DND-41 (cell line): ENCODE results near the gene OR5T2.
"Not testable (repeated sequence)": the region's sequence is repeated elsewhere in the genome, so short reads cannot be mapped to it uniquely, and the experiment has no call there.

Experiments used
- ATAC-seq: fragments of 200-7000 bp; cut with Tn5 transposase; 3 replicates; pipeline ENCODE4 v1.9.1; 2021; ENCODE audit warnings: low read depth; ENCODE audit not compliant: insufficient read depth
- DNase-seq: peaks from one replicate; pipeline ENCODE4 v3.0.0-alpha.2; 2020
- H2AFZ ChIP-seq: 2 replicates; pipeline ENCODE4 v1.6.0; 2012; ENCODE audit warnings: low read depth, low read length
- H3K27ac ChIP-seq: 2 replicates; pipeline ENCODE4 v1.5.1; 2012; ENCODE audit warnings: low read length, inconsistent platforms
- H3K27me3 ChIP-seq: fragments of 200-600 bp; sonication (generic); 2 replicates; pipeline ENCODE4 v1.6.0; 2012; ENCODE audit warnings: low read length, mild to moderate bottlenecking, inconsistent platforms; ENCODE audit not compliant: insufficient read depth, poor library complexity
- H3K36me3 ChIP-seq: 2 replicates; pipeline ENCODE4 v1.5.1; 2012; ENCODE audit warnings: low read length, inconsistent platforms; ENCODE audit not compliant: insufficient read depth
- H3K4me1 ChIP-seq: 2 replicates; pipeline ENCODE4 v1.5.1; 2012; ENCODE audit warnings: mild to moderate bottlenecking, low read length; ENCODE audit not compliant: insufficient read depth
- H3K4me2 ChIP-seq: 2 replicates; pipeline ENCODE4 v1.6.0; 2012; ENCODE audit warnings: mild to moderate bottlenecking, moderate library complexity, low read length, inconsistent platforms; ENCODE audit not compliant: insufficient read depth
- H3K4me3 ChIP-seq, 2 experiments: fragments of 200-600 bp in 1 of 2; shearing (Covaris generic) in 1 of 2; 2 replicates each; pipeline ENCODE4 v1.5.1; 2012 to 2016; ENCODE audit warnings: inconsistent platforms in 2 of 2, low read length in 2 of 2, mild to moderate bottlenecking in 2 of 2, low read depth in 1 of 2, moderate library complexity in 1 of 2
- H3K79me2 ChIP-seq: 2 replicates; pipeline ENCODE4 v1.6.0; 2012; ENCODE audit warnings: low read length, inconsistent platforms; ENCODE audit not compliant: insufficient read depth
- H3K9ac ChIP-seq: 2 replicates; pipeline ENCODE4 v1.6.0; 2012; ENCODE audit warnings: low read depth, mild to moderate bottlenecking, inconsistent platforms, low read length, moderate library complexity
- H3K9me3 ChIP-seq: 2 replicates; pipeline ENCODE4 v1.5.1; 2012; ENCODE audit warnings: low read length, moderate library complexity, mild to moderate bottlenecking, inconsistent platforms; ENCODE audit not compliant: insufficient read depth, severe bottlenecking
- H4K20me1 ChIP-seq: 2 replicates; pipeline ENCODE4 v1.6.0; 2012; ENCODE audit warnings: low read length; ENCODE audit not compliant: insufficient read depth
- EZH2 ChIP-seq: IDR thresholded peaks from 3 replicates; pipeline ENCODE4 v1.6.1; 2012; ENCODE audit warnings: borderline replicate concordance, low read depth, mild to moderate bottlenecking, moderate library complexity, low read length, inconsistent platforms; ENCODE audit not compliant: severe bottlenecking
- TF ChIP-seq, protein P1 (sequence below): IDR thresholded peaks from 2 replicates; pipeline ENCODE4 v1.5.1; 2012; ENCODE audit warnings: borderline replicate concordance, low read length, moderate library complexity, mild to moderate bottlenecking; ENCODE audit not compliant: poor library complexity, severe bottlenecking; ENCODE audit errors: extremely low read depth

Gene OR5T2

GRCh38 chr11:56234155-56234554, at the start of gene OR5T2:
Gene OR5T2 (minus strand): TSS chr11:56234255. CDS start chr11:56233062, 1,193 bp downstream.
- H3K9me3 ChIP-seq, result no peaks in the 10 kb centered on the region
- H3K4me3 ChIP-seq, result no peak within 1 kb of the TSS
- H3K36me3 ChIP-seq, result no peaks in the 10 kb centered on the region
- no peaks in the 10 kb centered on the region for H3K4me1 ChIP-seq
- no peak within 1 kb of the TSS for H3K4me2 ChIP-seq
- ATAC-seq, result no peak
- H3K27ac ChIP-seq, result no peak within 1 kb of the TSS
- no peaks in the 10 kb centered on the region for H4K20me1 ChIP-seq
- H3K9ac ChIP-seq, result no peak within 1 kb of the TSS
- no peaks in the 10 kb centered on the region for H3K79me2 ChIP-seq
- no peak for DNase-seq
- H2AFZ ChIP-seq, result no peak within 1 kb of the TSS
- TF ChIP-seq EZH2, result no peak
- TF ChIP-seq, protein P1, sequence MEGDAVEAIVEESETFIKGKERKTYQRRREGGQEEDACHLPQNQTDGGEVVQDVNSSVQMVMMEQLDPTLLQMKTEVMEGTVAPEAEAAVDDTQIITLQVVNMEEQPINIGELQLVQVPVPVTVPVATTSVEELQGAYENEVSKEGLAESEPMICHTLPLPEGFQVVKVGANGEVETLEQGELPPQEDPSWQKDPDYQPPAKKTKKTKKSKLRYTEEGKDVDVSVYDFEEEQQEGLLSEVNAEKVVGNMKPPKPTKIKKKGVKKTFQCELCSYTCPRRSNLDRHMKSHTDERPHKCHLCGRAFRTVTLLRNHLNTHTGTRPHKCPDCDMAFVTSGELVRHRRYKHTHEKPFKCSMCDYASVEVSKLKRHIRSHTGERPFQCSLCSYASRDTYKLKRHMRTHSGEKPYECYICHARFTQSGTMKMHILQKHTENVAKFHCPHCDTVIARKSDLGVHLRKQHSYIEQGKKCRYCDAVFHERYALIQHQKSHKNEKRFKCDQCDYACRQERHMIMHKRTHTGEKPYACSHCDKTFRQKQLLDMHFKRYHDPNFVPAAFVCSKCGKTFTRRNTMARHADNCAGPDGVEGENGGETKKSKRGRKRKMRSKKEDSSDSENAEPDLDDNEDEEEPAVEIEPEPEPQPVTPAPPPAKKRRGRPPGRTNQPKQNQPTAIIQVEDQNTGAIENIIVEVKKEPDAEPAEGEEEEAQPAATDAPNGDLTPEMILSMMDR, result no peak
- H3K27me3 ChIP-seq, result no peaks in the 10 kb centered on the region

GRCh38 chr11:56273854-56274253, 39.8 kb upstream of the OR5T2 start, which contains the start of gene OR5T1:
Gene OR5T1 (plus strand): TSS chr11:56274154. CDS start chr11:56275639, 1,485 bp downstream.
- Histone ChIP-seq H4K20me1 (no peaks in the 10 kb centered on the region), H3K4me1 (no peaks in the 10 kb centered on the region), H3K27ac (no peak within 1 kb of the TSS), H3K4me3 (no peak within 1 kb of the TSS), H3K9me3 (no peaks in the 10 kb centered on the region), H3K4me2 (no peak within 1 kb of the TSS), H3K27me3 (no peaks in the 10 kb centered on the region), H3K9ac (no peak within 1 kb of the TSS), H2AFZ (no peak within 1 kb of the TSS), H3K79me2 (no peaks in the 10 kb centered on the region), H3K36me3 (no peaks in the 10 kb centered on the region)
- no peak for ATAC-seq
- no peak for DNase-seq
- TF ChIP-seq, protein P1, result no peak
- no peak for TF ChIP-seq EZH2

GRCh38 chr11:56271092-56271491, 37.0 kb upstream of the OR5T2 start:
- no peak for TF ChIP-seq EZH2
- TF ChIP-seq, protein P1, result no peak
- Histone ChIP-seq H3K4me3 (no peak overlapping the region), H3K9ac (no peak overlapping the region), H3K36me3 (no peaks in the 10 kb centered on the region), H3K27ac (no peak overlapping the region), H2AFZ (no peak overlapping the region), H3K9me3 (no peaks in the 10 kb centered on the region), H3K27me3 (no peaks in the 10 kb centered on the region), H3K79me2 (no peaks in the 10 kb centered on the region), H4K20me1 (no peaks in the 10 kb centered on the region), H3K4me2 (no peak overlapping the region), H3K4me1 (no peaks in the 10 kb centered on the region)
- DNase-seq, result no peak
- no peak for ATAC-seq

DNA sequence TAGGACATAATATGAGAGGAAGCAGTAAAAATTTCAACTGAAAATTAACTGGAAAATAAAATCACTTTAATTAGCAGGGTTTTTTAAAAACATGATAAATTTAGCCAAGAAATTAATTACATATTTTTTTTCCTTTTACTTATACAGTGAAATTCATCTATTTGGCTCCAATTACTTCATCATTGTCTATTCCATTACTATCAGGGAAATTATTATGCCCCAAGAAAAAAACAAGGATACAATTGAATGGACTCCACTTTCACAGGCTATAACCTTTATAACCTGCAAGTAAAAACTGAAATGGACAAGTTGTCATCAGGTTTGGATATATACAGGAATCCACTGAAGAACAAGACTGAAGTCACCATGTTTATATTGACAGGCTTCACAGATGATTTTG, 17.9 kb upstream of the OR5T2 start, which contains the start of gene OR5T3:
TSS of gene OR5T3 (plus strand) at position 301 of the 400 bp plus-strand sequence. CDS start at position 301, 0 bp downstream.
- TF ChIP-seq, protein P1, result no peak
- no peak for TF ChIP-seq EZH2
- DNase-seq (no peak), ATAC-seq (no peak)
- Histone ChIP-seq H3K27me3 (no peaks in the 10 kb centered on the region), H3K36me3 (no peaks in the 10 kb centered on the region), H3K4me2 (no peak within 1 kb of the TSS), H3K79me2 (no peaks in the 10 kb centered on the region), H3K27ac (no peak within 1 kb of the TSS), H4K20me1 (no peaks in the 10 kb centered on the region), H3K9ac (no peak within 1 kb of the TSS), H3K4me3 (no peak within 1 kb of the TSS), H2AFZ (no peak within 1 kb of the TSS), H3K9me3 (no peaks in the 10 kb centered on the region), H3K4me1 (no peaks in the 10 kb centered on the region)

GRCh38 chr11:56219735-56220134, 14.3 kb downstream of the OR5T2 start:
- H3K9me3 ChIP-seq, H2AFZ ChIP-seq, H4K20me1 ChIP-seq: not testable (repeated sequence)

More at GRCh38 chr11:56219735-56220134, 14.3 kb downstream of the OR5T2 start:
- ATAC-seq, H3K36me3 ChIP-seq, H3K4me1 ChIP-seq, H3K27me3 ChIP-seq, DNase-seq, H3K27ac ChIP-seq, H3K4me3 ChIP-seq, H3K4me2 ChIP-seq, H3K9ac ChIP-seq, H3K79me2 ChIP-seq: not testable (repeated sequence)
